GM12878 (cell line): ENCODE measurements around the gene LDLRAD4.

ENCODE experiments used
- ATF3 ChIP-seq: IDR thresholded peaks from 2 replicates; pipeline ENCODE4 v1.6.1; 2011; ENCODE audit warnings: low read depth, mild to moderate bottlenecking, low read length, moderate library complexity, borderline replicate concordance; ENCODE audit errors: extremely low read depth
- CTCF ChIP-seq, 3 experiments: IDR thresholded peaks in 2 of 3; conservative IDR thresholded peaks in 1 of 3; 2 replicates each; pipeline ENCODE4 v1.5.1; 2011; ENCODE audit warnings: low read depth in 3 of 3, low read length in 3 of 3, mild to moderate bottlenecking in 3 of 3, control low read depth in 2 of 3, moderate library complexity in 2 of 3, inconsistent platforms in 1 of 3, mixed read lengths in 1 of 3; ENCODE audit not compliant: control insufficient read depth in 2 of 3, insufficient read depth in 1 of 3; ENCODE audit errors: extremely low read depth in 1 of 3
- ESRRA ChIP-seq: IDR thresholded peaks from 2 replicates; pipeline ENCODE4 v1.6.1; 2012; ENCODE audit warnings: mild to moderate bottlenecking, low read length, improper control_type of control experiment
- NRF1 ChIP-seq: conservative IDR thresholded peaks from 2 replicates; pipeline ENCODE4 v1.6.1; 2011; ENCODE audit warnings: mild to moderate bottlenecking, low read depth, low read length, improper control_type of control experiment
- POLR2A ChIP-seq: IDR thresholded peaks from 2 replicates; pipeline ENCODE4 v1.6.1; 2011; ENCODE audit warnings: low read depth, mild to moderate bottlenecking, low read length
- ZNF592 ChIP-seq: fragments of 450-650 bp; IDR thresholded peaks from 2 replicates; pipeline ENCODE4 v1.6.1; 2017; ENCODE audit warnings: mild to moderate bottlenecking, moderate library complexity

- TF ChIP-seq CTCF (IDR thresholded peaks at IDR 0.05 in 2 of 3, conservative IDR thresholded peaks at IDR 0.05 in 1 of 3; ENCODE audit: control insufficient read depth in 2 of 3, extremely low read depth in 1 of 3, insufficient read depth in 1 of 3, low read depth in 3 of 3, low read length in 3 of 3) = no peak
- no peak for TF ChIP-seq ATF3
- no peak for TF ChIP-seq NRF1
- no peak for TF ChIP-seq ZNF592
- no peak for TF ChIP-seq POLR2A
- TF ChIP-seq ESRRA = no peak
Observed at GRCh38 chr18:13415736-13416135, 197.2 kb downstream of the LDLRAD4 start.
